ENCODE data around the gene SLC25A17.

DNA sequence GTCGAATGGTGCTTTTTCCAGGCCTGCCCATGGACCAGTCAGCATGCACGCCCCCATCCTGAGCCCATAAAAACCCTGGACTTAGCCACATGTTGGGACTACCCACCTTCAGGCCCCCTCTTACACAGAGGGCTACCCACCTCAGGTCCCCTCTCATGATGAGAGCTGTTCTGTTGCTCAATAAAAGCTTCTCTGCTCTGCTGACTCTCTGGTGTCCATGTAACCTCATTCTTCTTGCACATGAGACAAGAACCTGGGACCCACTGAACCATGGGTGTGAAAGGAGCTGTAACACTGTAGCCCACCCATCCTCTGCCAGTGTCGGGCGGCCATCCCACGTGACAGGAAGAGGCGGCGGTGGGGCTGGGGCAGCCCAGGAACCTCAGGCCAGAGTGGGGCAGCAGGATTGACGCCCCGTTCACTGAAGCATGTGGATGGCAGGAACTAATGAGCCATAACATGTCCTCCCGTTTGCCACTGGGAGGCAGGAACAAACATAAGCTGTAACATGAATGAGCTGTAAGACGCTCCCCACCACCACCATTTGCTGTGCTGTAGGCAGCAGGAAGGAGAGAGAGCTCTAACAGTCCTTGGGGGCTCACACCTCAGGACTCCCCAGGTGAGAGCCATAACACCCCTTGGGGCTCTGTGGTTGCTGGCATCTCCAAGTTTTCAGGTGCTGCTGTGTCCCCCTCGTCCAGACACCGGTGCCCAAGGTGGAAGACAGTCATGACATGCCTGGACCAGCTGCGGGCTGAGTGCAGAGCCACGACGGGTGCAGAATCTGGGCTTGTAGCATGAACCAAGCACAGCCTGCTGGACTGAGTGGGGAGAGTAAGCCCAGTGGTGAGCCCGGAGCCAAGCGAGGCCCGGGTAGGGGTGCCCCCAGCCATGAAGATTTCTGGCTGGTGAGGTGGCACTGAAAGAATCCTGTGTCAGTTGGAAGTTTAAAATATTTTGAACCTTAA is 70.5 kb downstream of the SLC25A17 start:
- TF ChIP-seq, protein P1, sequence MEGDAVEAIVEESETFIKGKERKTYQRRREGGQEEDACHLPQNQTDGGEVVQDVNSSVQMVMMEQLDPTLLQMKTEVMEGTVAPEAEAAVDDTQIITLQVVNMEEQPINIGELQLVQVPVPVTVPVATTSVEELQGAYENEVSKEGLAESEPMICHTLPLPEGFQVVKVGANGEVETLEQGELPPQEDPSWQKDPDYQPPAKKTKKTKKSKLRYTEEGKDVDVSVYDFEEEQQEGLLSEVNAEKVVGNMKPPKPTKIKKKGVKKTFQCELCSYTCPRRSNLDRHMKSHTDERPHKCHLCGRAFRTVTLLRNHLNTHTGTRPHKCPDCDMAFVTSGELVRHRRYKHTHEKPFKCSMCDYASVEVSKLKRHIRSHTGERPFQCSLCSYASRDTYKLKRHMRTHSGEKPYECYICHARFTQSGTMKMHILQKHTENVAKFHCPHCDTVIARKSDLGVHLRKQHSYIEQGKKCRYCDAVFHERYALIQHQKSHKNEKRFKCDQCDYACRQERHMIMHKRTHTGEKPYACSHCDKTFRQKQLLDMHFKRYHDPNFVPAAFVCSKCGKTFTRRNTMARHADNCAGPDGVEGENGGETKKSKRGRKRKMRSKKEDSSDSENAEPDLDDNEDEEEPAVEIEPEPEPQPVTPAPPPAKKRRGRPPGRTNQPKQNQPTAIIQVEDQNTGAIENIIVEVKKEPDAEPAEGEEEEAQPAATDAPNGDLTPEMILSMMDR (IDR thresholded peaks at IDR 0.05) = no peak
- TF ChIP-seq POLR2A (IDR thresholded peaks at IDR 0.05) = no peak

Measured in esophagus squamous epithelium (tissue), 4 donors.